GM12873 (cell line): ENCODE measurements around the gene LAMC3.

Experiments
- TF ChIP-seq, protein P1 (sequence below): IDR thresholded peaks from 2 replicates; pipeline ENCODE4 v1.5.1; 2012; ENCODE audit warnings: low read depth, mild to moderate bottlenecking, moderate library complexity, low read length, control low read depth; ENCODE audit not compliant: insufficient read depth; ENCODE audit errors: missing control alignments

LAMC3 gene

DNA sequence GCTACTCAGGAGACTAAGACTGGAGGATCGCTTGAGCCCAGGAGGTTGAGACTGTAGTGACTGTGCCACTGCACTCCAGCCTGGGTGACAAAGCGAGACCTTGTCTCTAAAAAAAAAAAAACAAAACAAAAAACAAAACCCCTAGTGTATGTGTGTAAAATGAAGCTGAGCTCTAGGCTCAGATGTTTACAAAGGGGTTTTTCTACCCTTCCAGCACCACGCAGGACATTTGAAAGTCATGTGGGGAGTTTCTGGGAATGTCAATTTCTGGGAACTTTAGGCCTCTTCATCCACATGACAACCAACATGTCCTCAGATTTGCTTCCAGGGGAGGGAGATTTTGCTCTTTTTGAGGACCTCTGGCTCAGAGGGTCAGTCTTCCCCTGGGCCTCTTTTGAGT lies 44.9 kb downstream of the LAMC3 start:
- TF ChIP-seq, protein P1, sequence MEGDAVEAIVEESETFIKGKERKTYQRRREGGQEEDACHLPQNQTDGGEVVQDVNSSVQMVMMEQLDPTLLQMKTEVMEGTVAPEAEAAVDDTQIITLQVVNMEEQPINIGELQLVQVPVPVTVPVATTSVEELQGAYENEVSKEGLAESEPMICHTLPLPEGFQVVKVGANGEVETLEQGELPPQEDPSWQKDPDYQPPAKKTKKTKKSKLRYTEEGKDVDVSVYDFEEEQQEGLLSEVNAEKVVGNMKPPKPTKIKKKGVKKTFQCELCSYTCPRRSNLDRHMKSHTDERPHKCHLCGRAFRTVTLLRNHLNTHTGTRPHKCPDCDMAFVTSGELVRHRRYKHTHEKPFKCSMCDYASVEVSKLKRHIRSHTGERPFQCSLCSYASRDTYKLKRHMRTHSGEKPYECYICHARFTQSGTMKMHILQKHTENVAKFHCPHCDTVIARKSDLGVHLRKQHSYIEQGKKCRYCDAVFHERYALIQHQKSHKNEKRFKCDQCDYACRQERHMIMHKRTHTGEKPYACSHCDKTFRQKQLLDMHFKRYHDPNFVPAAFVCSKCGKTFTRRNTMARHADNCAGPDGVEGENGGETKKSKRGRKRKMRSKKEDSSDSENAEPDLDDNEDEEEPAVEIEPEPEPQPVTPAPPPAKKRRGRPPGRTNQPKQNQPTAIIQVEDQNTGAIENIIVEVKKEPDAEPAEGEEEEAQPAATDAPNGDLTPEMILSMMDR: no peak

DNA sequence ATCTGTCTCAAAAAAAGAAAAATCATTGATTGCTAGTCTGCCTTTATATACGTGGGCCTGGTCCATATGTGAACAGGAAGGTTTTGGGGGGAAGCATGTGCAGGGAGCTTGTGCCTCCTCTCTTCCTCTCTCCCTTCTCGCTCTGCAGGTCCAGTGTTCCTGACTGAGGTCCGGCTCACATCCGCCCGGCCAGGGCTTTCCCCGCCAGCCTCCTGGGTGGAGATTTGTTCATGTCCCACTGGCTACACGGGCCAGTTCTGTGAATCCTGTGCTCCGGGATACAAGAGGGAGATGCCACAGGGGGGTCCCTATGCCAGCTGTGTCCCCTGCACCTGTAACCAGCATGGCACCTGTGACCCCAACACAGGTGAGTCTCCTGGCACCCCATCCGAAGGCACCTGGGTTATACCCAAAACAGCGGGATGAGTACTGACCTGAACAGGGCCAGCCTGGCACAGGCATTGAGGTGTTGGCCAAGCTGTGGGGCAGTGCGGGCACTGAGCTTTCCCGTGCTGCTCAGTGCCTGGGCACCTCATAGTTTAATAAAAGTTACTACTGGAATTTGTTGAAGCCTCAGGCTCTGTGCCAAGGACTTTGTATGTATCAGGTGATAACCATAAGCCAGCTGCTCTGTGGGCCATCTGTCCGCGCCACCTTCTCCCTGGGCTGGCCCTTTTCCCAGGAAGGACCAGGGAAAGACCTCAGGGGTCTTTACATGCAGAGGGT lies 48.0 kb downstream of the LAMC3 start:
- TF ChIP-seq, protein P1: no peak

DNA sequence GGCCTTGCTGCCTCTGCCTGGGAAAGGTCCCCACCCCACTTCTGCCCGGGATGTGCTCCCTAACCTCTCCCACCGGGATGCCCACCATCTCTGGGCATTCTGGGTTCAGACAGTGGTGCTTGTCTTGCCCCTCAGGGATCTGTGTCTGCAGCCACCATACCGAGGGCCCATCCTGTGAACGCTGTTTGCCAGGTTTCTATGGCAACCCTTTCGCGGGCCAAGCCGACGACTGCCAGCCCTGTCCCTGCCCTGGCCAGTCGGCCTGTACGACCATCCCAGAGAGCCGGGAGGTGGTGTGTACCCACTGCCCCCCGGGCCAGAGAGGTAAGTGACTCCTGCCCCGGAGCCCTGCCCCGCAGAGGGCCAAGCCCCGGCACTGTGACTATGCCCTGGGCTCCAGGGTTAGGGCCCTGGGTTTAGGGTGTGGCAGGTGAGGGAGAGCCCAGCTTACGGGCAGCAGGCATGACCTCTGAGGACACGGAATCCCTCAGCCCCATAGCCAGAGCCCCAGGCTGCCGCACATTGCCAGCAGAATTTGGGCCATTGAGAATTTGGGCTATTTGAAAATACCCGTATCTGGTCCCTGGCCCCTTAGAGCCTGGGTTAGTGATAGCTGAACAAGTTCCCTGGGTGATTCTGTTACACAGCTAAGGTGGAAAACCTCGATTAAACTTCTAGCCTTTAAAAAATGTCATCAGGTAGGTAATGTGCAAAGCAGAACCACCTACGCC lies 52.1 kb downstream of the LAMC3 start:
- TF ChIP-seq, protein P1: no peak

DNA sequence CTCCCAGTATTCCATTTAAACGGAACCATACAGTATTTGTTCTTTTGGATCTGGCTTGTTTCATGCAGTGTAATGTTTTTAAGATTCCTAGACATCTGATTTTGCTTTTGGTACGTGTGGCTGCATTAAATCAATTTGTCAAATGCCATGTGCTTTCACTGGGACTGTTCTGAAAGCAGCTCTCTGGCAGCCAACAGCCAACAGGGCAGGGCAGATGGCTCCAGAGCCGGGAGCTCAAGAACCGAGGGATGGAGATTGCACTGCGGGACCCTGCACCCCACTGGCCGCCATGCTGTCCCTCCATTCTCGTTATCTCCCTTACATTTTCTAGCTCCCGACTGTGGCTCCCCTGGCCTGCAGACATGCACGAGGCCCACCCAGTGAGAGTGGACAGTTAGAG lies 54.0 kb downstream of the LAMC3 start:
- TF ChIP-seq, protein P1: no peak

DNA sequence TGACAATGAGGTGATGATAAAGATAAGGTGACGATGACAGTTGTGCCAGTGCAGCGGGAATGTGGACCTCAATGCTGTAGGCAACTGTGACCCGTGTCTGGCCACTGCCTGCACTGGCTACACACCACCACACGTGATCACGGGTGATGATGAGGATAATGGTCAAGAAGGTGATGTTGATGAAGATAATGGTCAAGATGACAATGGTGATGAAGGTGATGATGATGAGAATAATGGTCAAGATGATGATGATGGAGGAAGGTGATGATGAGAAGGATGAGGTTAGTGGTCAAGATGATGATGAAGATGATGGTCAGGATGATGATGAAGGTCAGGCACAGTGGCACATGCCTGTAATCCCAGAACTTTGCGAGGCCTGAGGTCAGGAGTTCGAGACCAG lies 56.6 kb downstream of the LAMC3 start:
- TF ChIP-seq, protein P1: no peak

DNA sequence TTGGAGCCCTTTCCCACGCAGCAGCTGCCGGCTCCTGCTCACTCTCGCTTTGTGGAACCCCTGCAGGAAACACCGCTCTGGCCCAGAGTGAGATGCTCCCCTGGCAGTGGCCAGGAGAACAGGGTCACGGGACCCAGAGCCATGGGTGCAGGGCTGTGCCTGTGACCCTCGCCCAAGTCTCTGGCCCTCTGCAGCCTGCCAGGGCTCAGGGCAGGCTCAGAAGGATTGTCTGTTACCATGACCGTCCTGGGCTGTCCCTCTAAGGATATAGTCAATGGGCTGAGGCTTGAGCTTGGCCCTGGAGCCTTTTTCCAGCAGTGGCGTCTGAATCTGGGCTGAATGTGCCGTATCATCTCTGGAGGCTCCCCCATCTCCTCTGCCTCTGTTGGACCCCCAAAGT lies 58.7 kb downstream of the LAMC3 start:
- TF ChIP-seq, protein P1: no peak

DNA sequence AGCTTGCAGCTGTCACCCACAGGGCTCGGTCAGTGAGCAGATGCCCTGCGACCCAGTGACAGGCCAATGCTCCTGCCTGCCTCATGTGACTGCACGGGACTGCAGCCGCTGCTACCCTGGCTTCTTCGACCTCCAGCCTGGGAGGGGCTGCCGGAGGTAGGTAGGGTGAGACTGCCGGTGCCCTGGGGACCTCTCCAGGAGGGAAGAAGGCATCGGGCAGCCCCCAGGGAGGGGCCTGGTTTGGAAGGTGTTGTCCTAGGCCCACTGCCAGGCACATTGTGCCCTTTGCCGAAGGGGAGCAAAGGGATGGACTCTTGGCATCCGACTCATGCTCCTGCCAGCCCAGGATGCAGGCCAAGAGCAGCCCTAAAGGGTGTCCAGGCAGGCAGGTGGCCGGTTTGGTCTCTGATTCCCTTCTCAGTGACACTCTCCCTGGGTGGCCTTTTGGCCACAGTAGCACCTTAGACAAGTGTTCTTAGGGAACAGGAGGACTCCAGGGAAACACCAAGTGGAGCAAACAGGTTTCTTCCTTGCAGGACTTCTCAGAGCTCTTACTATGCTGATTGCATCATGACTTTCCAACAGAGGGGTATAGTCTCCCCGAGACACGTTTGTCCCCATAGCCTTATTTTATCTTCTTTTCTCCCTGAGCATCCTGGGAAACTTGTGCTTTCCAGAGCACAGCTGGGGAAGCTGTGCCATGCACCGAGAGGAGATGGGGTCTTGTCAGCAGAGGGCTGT lies 59.3 kb downstream of the LAMC3 start:
- TF ChIP-seq, protein P1: no peak
